ENCODE data around the gene HSCB. TPM values are rescaled to one million over a fixed set of nuclear protein-coding genes. Genes with fewer than 3 reads are reported as not detected.
"Not testable (repeated sequence)": the region's sequence is repeated elsewhere in the genome, so short reads cannot be mapped to it uniquely, and the experiment has no call there.

The HSCB gene, protein sequence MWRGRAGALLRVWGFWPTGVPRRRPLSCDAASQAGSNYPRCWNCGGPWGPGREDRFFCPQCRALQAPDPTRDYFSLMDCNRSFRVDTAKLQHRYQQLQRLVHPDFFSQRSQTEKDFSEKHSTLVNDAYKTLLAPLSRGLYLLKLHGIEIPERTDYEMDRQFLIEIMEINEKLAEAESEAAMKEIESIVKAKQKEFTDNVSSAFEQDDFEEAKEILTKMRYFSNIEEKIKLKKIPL
- 19.0 and 29.7 TPM in 2 replicates for total RNA-seq (ENCODE audit: low replicate concordance)

GRCh38 chr22:28741785-28742561, at the start of gene HSCB, which contains the start of gene CHEK2:
HSCB (plus strand) TSS chr22:28742039; CDS start chr22:28742096, 57 bp downstream.
CHEK2 (minus strand) TSS chr22:28741820; CDS start chr22:28734721, 7,099 bp downstream.
- peak; percentile 99 for DNase-seq (ENCODE audit: low spot score)
- Histone ChIP-seq H3K4me3 (peak within 1 kb of the TSS; percentile 61), H3K79me2 (ENCODE audit: low read depth) (peaks cover 62% of the 10 kb centered on the region), H3K27ac (peak within 1 kb of the TSS; percentile 74), H4K20me1 (ENCODE audit: low read depth) (peaks cover 1% of the 10 kb centered on the region), H3F3A (ENCODE audit: low read depth) (peaks cover 14% of the 10 kb centered on the region), H3K9me3 (ENCODE audit: low read depth) (no peaks in the 10 kb centered on the region), H3K9ac (peak within 1 kb of the TSS; percentile 44), H3K27me3 (no peaks in the 10 kb centered on the region), H2AFZ (replicated peaks) (peak within 1 kb of the TSS; percentile 94), H3K36me3 (peaks cover 7% of the 10 kb centered on the region), H3K4me2 (peak within 1 kb of the TSS; percentile 77), H3K4me1 (peaks cover 7% of the 10 kb centered on the region)
- Mint-ChIP-seq H3K27me3 (ENCODE audit: insufficient read depth, low read depth) (no peaks in the 10 kb centered on the region), H3K27ac (peak within 1 kb of the TSS; percentile 52), H3K4me3 (peak within 1 kb of the TSS; percentile 91), H3K9me3 (no peaks in the 10 kb centered on the region), H3K4me1 (peaks cover 32% of the 10 kb centered on the region), H3K36me3 (peaks cover 4% of the 10 kb centered on the region)
- no peak for TF ChIP-seq EZH2phosphoT487 (IDR thresholded peaks at IDR 0.05)
- TF ChIP-seq CTCF (IDR thresholded peaks at IDR 0.05) = peak; percentile 40

DNA sequence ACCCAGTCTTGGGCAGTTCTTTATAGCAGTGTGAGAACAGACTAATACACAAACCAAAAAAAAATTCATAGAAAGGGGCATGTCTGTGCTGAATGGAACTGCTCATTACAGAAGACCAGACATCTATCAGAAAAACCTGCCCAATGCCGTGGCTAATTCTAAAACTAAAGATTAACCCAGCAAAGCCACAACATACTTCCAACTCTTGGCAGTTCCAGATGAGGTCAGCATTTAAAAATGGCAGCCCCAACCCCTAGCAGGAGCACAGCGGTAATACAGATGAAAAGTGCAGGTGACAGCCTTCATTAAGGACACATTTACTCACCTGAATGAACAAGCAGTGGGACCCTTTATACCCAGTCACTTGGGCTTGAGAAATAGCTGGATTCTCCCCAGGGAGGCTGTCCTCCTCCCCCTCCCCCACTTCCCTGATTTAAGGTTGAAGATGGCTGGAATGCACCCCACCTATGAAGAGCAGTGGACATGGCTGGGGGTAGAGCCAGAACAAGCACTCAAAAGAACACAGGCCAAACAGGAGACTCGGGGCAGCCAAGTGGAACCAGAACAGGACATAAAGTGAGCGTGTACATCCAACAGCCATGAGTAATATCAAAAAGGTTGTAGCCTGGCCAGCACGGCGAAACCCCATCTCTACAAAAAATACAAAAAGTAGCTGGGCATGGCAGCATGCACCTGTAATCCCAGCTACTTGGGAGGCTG, 48.6 kb upstream of the HSCB start:
- not testable (repeated sequence) for H4K20me1 ChIP-seq (ENCODE audit: low read depth); H3K27ac ChIP-seq; H3K4me3 Mint-ChIP-seq; H3K4me2 ChIP-seq; H3K79me2 ChIP-seq (ENCODE audit: low read depth); H3K36me3 ChIP-seq; H2AFZ ChIP-seq (replicated peaks); DNase-seq (ENCODE audit: low spot score); H3K4me1 ChIP-seq; H3K4me3 ChIP-seq; H3K27me3 Mint-ChIP-seq (ENCODE audit: insufficient read depth, low read depth); H3K9ac ChIP-seq; H3K27me3 ChIP-seq; H3F3A ChIP-seq (ENCODE audit: low read depth); H3K9me3 Mint-ChIP-seq; H3K36me3 Mint-ChIP-seq; H3K9me3 ChIP-seq (ENCODE audit: low read depth)
- Mint-ChIP-seq H3K4me1 (peaks cover 29% of the 10 kb centered on the region), H3K27ac (peak overlapping the region; percentile 42)

- Mint-ChIP-seq H3K27ac (no peak overlapping the region), H3K27me3 (ENCODE audit: insufficient read depth, low read depth) (no peaks in the 10 kb centered on the region), H3K4me3 (no peak overlapping the region), H3K9me3 (no peaks in the 10 kb centered on the region), H3K4me1 (no peaks in the 10 kb centered on the region), H3K36me3 (peaks cover 15% of the 10 kb centered on the region)
- Histone ChIP-seq H3K36me3 (no peaks in the 10 kb centered on the region), H3K27me3 (no peaks in the 10 kb centered on the region), H4K20me1 (ENCODE audit: low read depth) (no peaks in the 10 kb centered on the region), H2AFZ (replicated peaks) (no peak overlapping the region), H3K9ac (no peak overlapping the region), H3K27ac (no peak overlapping the region), H3K4me2 (no peak overlapping the region), H3K4me1 (no peaks in the 10 kb centered on the region), H3K9me3 (ENCODE audit: low read depth) (no peaks in the 10 kb centered on the region), H3K79me2 (ENCODE audit: low read depth) (no peaks in the 10 kb centered on the region), H3K4me3 (no peak overlapping the region), H3F3A (ENCODE audit: low read depth) (no peaks in the 10 kb centered on the region)
- TF ChIP-seq EZH2phosphoT487 (IDR thresholded peaks at IDR 0.05) (no peak), CTCF (IDR thresholded peaks at IDR 0.05) (no peak), EZH2 (IDR thresholded peaks at IDR 0.05) (no peak)
- DNase-seq (ENCODE audit: low spot score) = no peak
Measured at GRCh38 chr22:28702891-28703290, 38.9 kb upstream of the HSCB start.
